GM12878 (cell line): ENCODE measurements around the gene SQSTM1. TPM values are rescaled to one million over a fixed set of nuclear protein-coding genes. Genes with fewer than 3 reads are reported as not detected.

ENCODE experiments used
- ATAC-seq: fragments of 200-7000 bp; cut with Tn5 transposase; 3 replicates; pipeline ENCODE4 v1.9.1; 2020; ENCODE audit warnings: mild to moderate bottlenecking, moderate library complexity
- BruUV-seq: library from RNA; stranded (reverse); fragments of 400-500 nt; replicated peaks from 2 replicates; lab custom pipeline; 2021; lab: Mats Ljungman, UMichigan
- CTCF ChIA-PET: fragments of 300-600 bp; sonication (Branson Sonifier 250); formaldehyde crosslinking; extraction: SDS; loops from one replicate; lab custom pipeline; 2021; ENCODE audit warnings: inconsistent platforms; lab: Yijun Ruan, JAX
- POLR2A ChIA-PET: fragments of 350-600 bp; formaldehyde crosslinking; extraction: SDS; loops from one replicate; lab custom pipeline; 2021; ENCODE audit warnings: inconsistent platforms; lab: Charles Lee
- RAD21 ChIA-PET: fragments of 300-600 bp; sonication (Branson Sonifier 250); formaldehyde crosslinking; loops from one replicate; lab custom pipeline; 2023; ENCODE audit warnings: antibody characterized with exemption; ENCODE audit not compliant: unreplicated experiment; lab: Charles Lee
- SMC1A ChIA-PET: fragments of 300-600 bp; sonication (Branson Sonifier 250); formaldehyde crosslinking; loops from one replicate; lab custom pipeline; 2023; ENCODE audit not compliant: unreplicated experiment, uncharacterized antibody; lab: Charles Lee
- DNase-seq: peaks from one replicate; pipeline ENCODE4 v3.0.0-alpha.2; 2011; ENCODE audit warnings: low read depth, low spot score
- FAIRE-seq: peaks from 3 replicates; lab custom pipeline; 2011; peaks lifted over from hg19 to GRCh38; lab: Jason Lieb, UNC
- H2AFZ ChIP-seq: 2 replicates; pipeline ENCODE4 v1.6.0; 2011; ENCODE audit warnings: low read depth, low read length, control low read depth; ENCODE audit not compliant: control insufficient read depth
- H3K27ac ChIP-seq: 2 replicates; pipeline ENCODE4 v1.5.1; 2011; ENCODE audit warnings: control low read depth; ENCODE audit not compliant: control insufficient read depth, insufficient read depth
- H3K27me3 ChIP-seq, 2 experiments: replicated peaks in 1 of 2; 2 replicates each; pipeline versions ENCODE4 v1.6.0 to v1.6.1; 2011; ENCODE audit warnings: low read length in 1 of 2; ENCODE audit not compliant: control insufficient read depth in 2 of 2, insufficient read depth in 2 of 2
- H3K36me3 ChIP-seq, 2 experiments: 2 replicates each; pipeline ENCODE4 v1.5.1; 2011; ENCODE audit warnings: low read length in 1 of 2; ENCODE audit not compliant: control insufficient read depth in 2 of 2, insufficient read depth in 2 of 2
- H3K4me1 ChIP-seq: 2 replicates; pipeline ENCODE4 v1.6.1; 2011; ENCODE audit warnings: mild to moderate bottlenecking, low read length, moderate library complexity, mixed read lengths; ENCODE audit not compliant: control insufficient read depth, insufficient read depth
- H3K4me2 ChIP-seq: 2 replicates; pipeline ENCODE4 v1.6.0; 2011; ENCODE audit warnings: control low read depth; ENCODE audit not compliant: control insufficient read depth, insufficient read depth
- H3K4me3 ChIP-seq: fragments of 200-600 bp; sonication (generic); 2 replicates; pipeline ENCODE4 v1.5.1; 2016
- H3K79me2 ChIP-seq: 2 replicates; pipeline ENCODE4 v1.6.0; 2011; ENCODE audit warnings: low read length; ENCODE audit not compliant: control insufficient read depth, insufficient read depth
- H3K9ac ChIP-seq: 2 replicates; pipeline ENCODE4 v1.8.0; 2011; ENCODE audit warnings: low read length, control low read depth, mixed read lengths; ENCODE audit not compliant: control insufficient read depth, insufficient read depth
- H3K9me3 ChIP-seq: replicated peaks from 3 replicates; pipeline ENCODE4 v1.5.1; 2011; ENCODE audit warnings: mild to moderate bottlenecking, low read length; ENCODE audit not compliant: control insufficient read depth, insufficient read depth
- H4K20me1 ChIP-seq: 2 replicates; pipeline ENCODE4 v1.6.0; 2011; ENCODE audit not compliant: control insufficient read depth, insufficient read depth
- MEF2B ChIP-seq: fragments of 450-650 bp; IDR thresholded peaks from 2 replicates; pipeline ENCODE4 v1.6.1; 2018; ENCODE audit warnings: mild to moderate bottlenecking, moderate library complexity; ENCODE audit not compliant: partially characterized antibody, poor library complexity, severe bottlenecking
- MTA2 ChIP-seq: fragments of 450-650 bp; IDR thresholded peaks from 2 replicates; pipeline ENCODE4 v1.6.1; 2016; ENCODE audit warnings: low read depth, mild to moderate bottlenecking, moderate library complexity
- SREBF2 ChIP-seq: IDR thresholded peaks from 2 replicates; pipeline ENCODE4 v1.6.1; 2012; ENCODE audit warnings: mild to moderate bottlenecking, low read length
- TARDBP ChIP-seq: IDR thresholded peaks from 2 replicates; pipeline ENCODE4 v1.6.1; 2016; ENCODE audit warnings: borderline replicate concordance
- ZNF207 ChIP-seq: fragments of 450-650 bp; IDR thresholded peaks from 2 replicates; pipeline ENCODE4 v1.6.1; 2014; ENCODE audit warnings: antibody characterized with exemption, mild to moderate bottlenecking, borderline replicate concordance
- WGBS: methylation state at CpG from one replicate; pipeline ENCODE4 v1.1.6; 2016; ENCODE audit warnings: low lambda C conversion rate; ENCODE audit not compliant: insufficient replicate concordance, insufficient coverage; ENCODE audit errors: missing lambda C conversion rate; 5-methylcytosine and 5-hydroxymethylcytosine counted together
- in situ Hi-C: fragments of 300-500 bp; cut with MboI; formaldehyde crosslinking; loops from 9 replicates; pipeline ENCODE4 v1.14.3; 2018; ENCODE audit warnings: mixed read lengths
- intact Hi-C: fragments of 100-400 bp; cut with micrococcal nuclease; formaldehyde crosslinking; loops from one replicate; pipeline ENCODE4 v1.14.2; 2022; ENCODE audit not compliant: unreplicated experiment
- polyA plus RNA-seq, 11 experiments: library from polyadenylated mRNA; depleted of rRNA in 4 of 11; unstranded in 6 of 11; stranded (reverse) in 5 of 11; fragments of >200 nt; fragmentation: Nextera tagmentation in 4 of 11; fragmentation: Illumina TruSeq in 1 of 11; extraction: Ambion mirVana in 4 of 11; extraction: Trizol in 1 of 11; gene quantifications; 1 replicate in 1 of 11; 2 replicates in 10 of 11; pipeline versions ENCODE4 v1.2.1 to v1.2.3, GENCODE V29; 2011 to 2016; ENCODE audit warnings: inconsistent platforms in 2 of 11, missing spikeins in 2 of 11, low read depth in 1 of 11
- total RNA-seq, 4 experiments: library from RNA; depleted of rRNA in 3 of 4; stranded (reverse); fragments of >200 nt in 3 of 4; fragmentation: Illumina TruSeq in 1 of 4; extraction: Trizol in 1 of 4; gene quantifications; 2 replicates each; pipeline versions ENCODE4 v1.2.1 to v1.2.3, GENCODE V29; 2013 to 2021

The SQSTM1 gene
- total and polyA plus RNA-seq, 10 of the 15 experiments (the other 5 are each of a cell fraction or from before 2014, with no cell fraction given) = 6.3 to 138 (median 62.1) TPM

DNA sequence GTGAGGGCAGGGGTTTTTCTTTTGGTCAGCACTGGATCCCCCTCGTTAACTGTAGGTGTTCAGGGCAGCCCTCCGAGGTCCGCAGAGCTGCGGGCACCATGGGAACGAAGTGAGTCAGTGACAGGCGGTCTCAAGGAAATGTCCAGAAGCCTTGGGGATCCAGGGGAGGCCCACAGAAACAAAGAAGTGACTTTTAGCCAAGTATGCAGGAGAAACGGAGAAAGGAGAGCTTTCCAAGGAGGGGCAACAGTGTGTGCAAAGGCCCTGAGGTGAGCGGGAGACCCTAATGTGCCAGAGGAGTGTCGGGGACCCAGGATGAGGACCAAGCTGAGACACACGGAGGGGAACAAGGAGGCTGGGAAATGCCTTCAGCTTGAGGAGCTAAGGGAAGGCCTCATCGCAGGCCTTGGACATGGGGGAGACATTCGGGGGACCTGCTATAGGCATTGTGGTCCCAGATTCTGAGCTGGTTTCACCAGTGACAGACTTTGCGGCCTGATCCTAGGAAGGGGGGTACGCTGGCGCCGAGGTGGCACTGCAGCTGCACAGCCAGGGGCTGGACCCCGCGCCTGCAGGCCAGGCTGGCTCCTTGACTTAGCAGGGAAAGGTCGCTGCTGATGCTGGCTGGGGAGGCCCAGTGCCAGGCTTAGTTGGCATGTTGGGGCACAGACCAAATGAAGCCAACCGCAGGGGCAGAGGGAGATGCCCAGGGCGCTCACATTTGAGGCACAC is 23.7 kb upstream of the SQSTM1 start:
- DNase-seq = no peak
- in situ Hi-C loops = loop anchor here (25.0 kb wide), 1 partner anchor 290 kb away; no protein-coding TSS in a partner anchor
- BruUV-seq = no TSS peak
- H4K20me1 ChIP-seq = no peaks in the 10 kb centered on the region
- H2AFZ ChIP-seq = peak overlapping the region; percentile 22
- FAIRE-seq = no peak
- TF ChIP-seq ZNF207 = no peak
- TF ChIP-seq, all 136 proteins: peak for 0
- Histone ChIP-seq H3K79me2 (no peaks in the 10 kb centered on the region), H3K27ac (peak overlapping the region; percentile 10; the same call in 1 of the 2 replicates), H3K4me3 (no peak overlapping the region), H3K27me3 (no peaks in the 10 kb centered on the region), H3K9me3 (no peaks in the 10 kb centered on the region), H3K4me2 (peak overlapping the region; percentile 96; the same call in 1 of the 2 replicates), H3K4me1 (peaks cover 23% of the 10 kb centered on the region), H3K36me3 (peaks cover 0 to 13% of the 10 kb centered on the region in 2 experiments; a peak in 2 of 4 replicates), H3K9ac (no peak overlapping the region)
- POLR2A ChIA-PET = no interaction called here
- CTCF ChIA-PET = interaction anchor here (0.5 to 2.5 kb wide), 8 partner anchors 8 to 159 kb away, joined by 3 to 16 read pairs (median 4); partner anchors contain the start of gene MRNIP
- WGBS = 86% methylated on average over 21 of the region's 21 CpGs
- SMC1A ChIA-PET = interaction anchor here (0.9 to 1.6 kb wide), 4 partner anchors 20 to 119 kb away, joined by 3 read pairs; no protein-coding TSS in a partner anchor
- intact Hi-C loops = loop anchor here (5.0 kb wide), 1 partner anchor 35 kb away; no protein-coding TSS in a partner anchor
- ATAC-seq = no peak
- RAD21 ChIA-PET = interaction anchor here (1.1 to 2.2 kb wide), 2 partner anchors 23 to 35 kb away, joined by 3 to 8 read pairs; no protein-coding TSS in a partner anchor

DNA sequence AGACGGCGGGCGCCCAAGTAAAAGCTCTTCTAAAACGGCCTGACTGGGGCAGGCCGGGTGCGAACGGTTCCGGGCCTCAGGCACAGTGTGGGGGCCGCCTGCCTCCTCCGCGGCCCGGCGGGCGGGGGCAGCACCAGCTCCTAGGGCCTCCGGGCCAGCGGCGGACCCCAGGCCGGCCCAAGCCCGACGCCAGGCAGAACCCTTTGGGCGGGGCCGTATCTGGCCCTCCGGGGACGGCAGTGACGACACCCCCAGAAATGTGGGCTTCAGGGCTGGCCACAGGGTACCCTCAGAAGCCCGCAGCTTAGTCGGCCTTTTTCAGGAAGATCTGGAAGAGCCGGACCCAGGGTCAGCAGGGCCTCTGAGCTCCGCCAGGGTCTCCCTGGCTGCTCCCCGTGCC is 23.0 kb upstream of the SQSTM1 start:
- no peak overlapping the region for H2AFZ ChIP-seq
- no peaks in the 10 kb centered on the region; the same call in 1 of the 2 replicates for H3K79me2 ChIP-seq
- H3K4me2 ChIP-seq = no peak overlapping the region
- no TSS peak for BruUV-seq
- ChIA-PET RAD21 (interaction anchor here (2.2 kb wide), 1 partner anchor 35 kb away, joined by 8 read pairs; no protein-coding TSS in a partner anchor), SMC1A (interaction anchor here (1.0 kb wide), 1 partner anchor 20 kb away, joined by 4 read pairs; no protein-coding TSS in a partner anchor)
- no peak overlapping the region for H3K9ac ChIP-seq
- no peak for TF ChIP-seq SREBF2
- TF ChIP-seq TARDBP = no peak
- TF ChIP-seq MEF2B = no peak
- TF ChIP-seq MTA2 = no peak
- TF ChIP-seq, all 136 proteins: peak for 0
- intact Hi-C loops (loop anchor here (5.0 kb wide), 1 partner anchor 35 kb away; no protein-coding TSS in a partner anchor), in situ Hi-C loops (loop anchor here (25.0 kb wide), 1 partner anchor 290 kb away; no protein-coding TSS in a partner anchor)
- no peak overlapping the region for H3K4me3 ChIP-seq
- no peak for FAIRE-seq
- DNase-seq = no peak
- 95% methylated on average over 30 of the region's 30 CpGs for whole genome bisulfite sequencing
- H3K27me3 ChIP-seq = no peaks in the 10 kb centered on the region
- no peaks in the 10 kb centered on the region for H3K9me3 ChIP-seq
- peaks cover 0 to 13% of the 10 kb centered on the region in 2 experiments; a peak in 2 of 4 replicates for H3K36me3 ChIP-seq
- no peaks in the 10 kb centered on the region for H4K20me1 ChIP-seq
- no peak overlapping the region for H3K27ac ChIP-seq
- POLR2A ChIA-PET = no interaction called here
- no peak for ATAC-seq
- peaks cover 23% of the 10 kb centered on the region for H3K4me1 ChIP-seq
- CTCF ChIA-PET = interaction anchor here (0.6 to 2.5 kb wide), 6 partner anchors 8 to 114 kb away, joined by 3 to 16 read pairs (median 4); partner anchors contain the start of gene MRNIP
